HepG2 (cell line): ENCODE results near the gene EXOC3L4. TPM values are rescaled to one million over a fixed set of nuclear protein-coding genes. Genes with fewer than 3 reads are reported as not detected.

Source experiments
- ATAC-seq: fragments of 200-7000 bp; cut with Tn5 transposase; 3 replicates; pipeline ENCODE4 v1.9.1; 2020; ENCODE audit warnings: mild to moderate bottlenecking, moderate library complexity
- BruUV-seq: library from RNA; stranded (reverse); fragments of 400-500 nt; replicated peaks from 2 replicates; lab custom pipeline; 2021; lab: Mats Ljungman, UMichigan
- CTCF ChIA-PET: fragments of 300-600 bp; formaldehyde crosslinking; extraction: SDS; loops from one replicate; lab custom pipeline; 2021; ENCODE audit warnings: low total read pairs, inconsistent platforms, low intra/inter-chr PET ratio; lab: Yijun Ruan, JAX
- POLR2A ChIA-PET: fragments of 350-600 bp; sonication (Branson Sonifier 250); formaldehyde crosslinking; loops from one replicate; lab custom pipeline; 2020; ENCODE audit warnings: antibody characterized with exemption, inconsistent platforms; lab: Yijun Ruan, JAX
- DNase-seq: peaks from one replicate; pipeline ENCODE4 v3.0.0-alpha.2; 2015; ENCODE audit warnings: low spot score
- FAIRE-seq: peaks from 3 replicates; lab custom pipeline; 2011; peaks lifted over from hg19 to GRCh38; lab: Jason Lieb, UNC
- H2AFZ ChIP-seq: one replicate; pipeline ENCODE4 v1.6.1; 2011; ENCODE audit warnings: low read length, inconsistent platforms
- H3K27ac ChIP-seq: fragments of 300-600 bp; 3 replicates; pipeline ENCODE4 v1.8.0; 2011; ENCODE audit warnings: mixed run types, mild to moderate bottlenecking, mixed read lengths, low read length, inconsistent platforms; ENCODE audit not compliant: insufficient read depth; ENCODE audit errors: extremely low read length
- H3K27me3 ChIP-seq, 2 experiments: fragments of 200-600 bp in 1 of 2; 2 replicates in 1 of 2; 3 replicates in 1 of 2; pipeline versions ENCODE4 v1.6.0 to v1.8.0; 2011; ENCODE audit warnings: low read length in 2 of 2, mild to moderate bottlenecking in 2 of 2, moderate library complexity in 2 of 2, inconsistent platforms in 1 of 2; ENCODE audit not compliant: insufficient read depth in 2 of 2, control insufficient read depth in 1 of 2
- H3K36me3 ChIP-seq, 2 experiments: fragments of 200-600 bp in 1 of 2; replicated peaks in 1 of 2; 2 replicates in 1 of 2; 3 replicates in 1 of 2; pipeline versions ENCODE4 v1.5.1 to v1.8.0; 2011; ENCODE audit warnings: low read length in 2 of 2, inconsistent platforms in 1 of 2; ENCODE audit not compliant: insufficient read depth in 2 of 2, control insufficient read depth in 1 of 2
- H3K4me1 ChIP-seq: 2 replicates; pipeline ENCODE4 v1.5.1; 2012; ENCODE audit warnings: low read length, inconsistent platforms; ENCODE audit not compliant: insufficient read depth
- H3K4me2 ChIP-seq: 2 replicates; pipeline ENCODE4 v1.6.0; 2011; ENCODE audit warnings: low read depth, low read length, inconsistent platforms
- H3K4me3 ChIP-seq, 3 experiments: fragments of 200-600 bp in 1 of 3; sonication (generic), shearing (Covaris generic) in 1 of 3; replicated peaks in 1 of 3; 2 replicates each; pipeline ENCODE4 v1.5.1; 2011 to 2016; ENCODE audit warnings: low read length in 3 of 3, inconsistent platforms in 2 of 3, low read depth in 2 of 3, mild to moderate bottlenecking in 2 of 3, control low read depth in 1 of 3, mixed read lengths in 1 of 3; ENCODE audit not compliant: insufficient read depth in 1 of 3
- H3K79me2 ChIP-seq: one replicate; pipeline ENCODE4 v1.6.1; 2011; ENCODE audit warnings: low read length, inconsistent platforms; ENCODE audit not compliant: insufficient read depth
- H3K9ac ChIP-seq: 2 replicates; pipeline ENCODE4 v1.6.0; 2011; ENCODE audit warnings: mild to moderate bottlenecking, low read depth, low read length, inconsistent platforms; ENCODE audit not compliant: insufficient read depth
- H3K9me3 ChIP-seq: 2 replicates; pipeline ENCODE4 v1.5.1; 2012; ENCODE audit warnings: mild to moderate bottlenecking, low read length
- H4K20me1 ChIP-seq: 2 replicates; pipeline ENCODE4 v1.6.0; 2011; ENCODE audit warnings: inconsistent platforms, mild to moderate bottlenecking, low read length, moderate library complexity; ENCODE audit not compliant: insufficient read depth
- CBX2 ChIP-seq, 2 experiments: fragments of 200-600 bp in 1 of 2; sonication (generic); formaldehyde crosslinking in 1 of 2; IDR thresholded peaks; 2 replicates each; pipeline versions ENCODE4 v1.7.0 to v1.8.1; 2018 to 2022; ENCODE audit warnings: low read depth in 2 of 2, low read length in 1 of 2, mild to moderate bottlenecking in 1 of 2, missing genetic modification reagents in 1 of 2
- HNRNPLL ChIP-seq: fragments of 200-400 bp; formaldehyde crosslinking; IDR thresholded peaks from 2 replicates; pipeline ENCODE4 v1.6.1; 2017; ENCODE audit warnings: mild to moderate bottlenecking, low read depth, low read length; ENCODE audit not compliant: poor library complexity, severe bottlenecking
- IKZF4 ChIP-seq: sonication (generic); formaldehyde crosslinking; IDR thresholded peaks from 2 replicates; pipeline ENCODE4 v1.5.1; 2020; ENCODE audit warnings: borderline replicate concordance, mild to moderate bottlenecking, low read depth, missing genetic modification reagents; ENCODE audit errors: not compliant biosample characterization
- NR2F1 ChIP-seq, 2 experiments: fragments of 450-650 bp in 1 of 2; formaldehyde crosslinking in 1 of 2; IDR thresholded peaks; 2 replicates each; pipeline versions ENCODE4 v1.5.0 to v1.6.1; 2016 to 2020; ENCODE audit warnings: mild to moderate bottlenecking in 1 of 2, missing compliant biosample characterization in 1 of 2, missing genetic modification reagents in 1 of 2, moderate library complexity in 1 of 2
- SAP130 ChIP-seq: IDR thresholded peaks from 2 replicates; pipeline ENCODE4 v1.6.1; 2016; ENCODE audit warnings: low read depth
- TBX3 ChIP-seq: fragments of 450-650 bp; IDR thresholded peaks from 2 replicates; pipeline ENCODE4 v1.6.1; 2017; ENCODE audit warnings: antibody characterized with exemption, mild to moderate bottlenecking, inconsistent platforms, borderline replicate concordance
- ZFY ChIP-seq: sonication (generic); formaldehyde crosslinking; IDR thresholded peaks from 2 replicates; pipeline ENCODE4 v1.4.0; 2020; ENCODE audit warnings: missing genetic modification reagents
- ZNF605 ChIP-seq: sonication (generic); formaldehyde crosslinking; IDR thresholded peaks from 2 replicates; pipeline ENCODE4 v1.8.0; 2022; ENCODE audit warnings: mild to moderate bottlenecking, missing genetic modification reagents
- ZNF629 ChIP-seq: sonication (generic); formaldehyde crosslinking; conservative IDR thresholded peaks from 2 replicates; pipeline ENCODE4 v1.5.0; 2020; ENCODE audit warnings: missing genetic modification reagents
- ZNF678 ChIP-seq: sonication (generic); formaldehyde crosslinking; IDR thresholded peaks from 2 replicates; pipeline ENCODE4 v1.4.0; 2020; ENCODE audit warnings: mild to moderate bottlenecking, missing genetic modification reagents
- ZNF768 ChIP-seq: sonication (generic); formaldehyde crosslinking; IDR thresholded peaks from 2 replicates; pipeline ENCODE4 v1.4.0; 2020; ENCODE audit warnings: missing genetic modification reagents
- ZNF792 ChIP-seq: IDR thresholded peaks from 2 replicates; pipeline ENCODE4 v1.6.1; 2016
- ZNF878 ChIP-seq: sonication (generic); formaldehyde crosslinking; IDR thresholded peaks from 2 replicates; pipeline ENCODE4 v1.8.1; 2023; ENCODE audit warnings: mild to moderate bottlenecking, missing genetic modification reagents, moderate library complexity
- WGBS: methylation state at CpG from one replicate; pipeline ENCODE4 v1.1.6; 2017; ENCODE audit warnings: low lambda C conversion rate; 5-methylcytosine and 5-hydroxymethylcytosine counted together
- in situ Hi-C: cut with HindIII; loops from 2 replicates; pipeline ENCODE4 v1.10.0; 2017; ENCODE audit warnings: low pct_unique_long_range_greater_than_20kb; ENCODE audit not compliant: extremely low pct_ligation_motif_present
- intact Hi-C: fragments of 100-400 bp; cut with micrococcal nuclease; formaldehyde crosslinking; loops from one replicate; pipeline ENCODE4 v1.10.0; 2022; ENCODE audit not compliant: unreplicated experiment
- polyA plus RNA-seq, 8 experiments: library from polyadenylated mRNA; depleted of rRNA in 3 of 8; stranded (reverse) in 7 of 8; unstranded in 1 of 8; fragments of >200 nt; fragmentation: Illumina TruSeq in 4 of 8; extraction: Trizol in 4 of 8; gene quantifications; 2 replicates each; pipeline versions ENCODE4 v1.2.1 to v1.2.3, GENCODE V29; 2011 to 2016; ENCODE audit warnings: low read depth in 4 of 8, missing spikeins in 1 of 8, mixed read lengths in 1 of 8; ENCODE audit not compliant: insufficient read depth in 1 of 8
- total RNA-seq, 5 experiments: library from RNA; depleted of rRNA; stranded (reverse); fragments of >200 nt; fragmentation: Illumina TruSeq; extraction: Trizol; gene quantifications; 2 replicates each; pipeline ENCODE4 v1.2.3, GENCODE V29; 2016; ENCODE audit warnings: low read depth in 1 of 5
- TF ChIP-seq, protein P1 (sequence below): IDR thresholded peaks from 2 replicates; pipeline ENCODE4 v1.6.1; 2016
- TF ChIP-seq, protein P2 (sequence below): sonication (generic); formaldehyde crosslinking; IDR thresholded peaks from 2 replicates; pipeline ENCODE4 v1.9.0; 2022; ENCODE audit warnings: missing genetic modification reagents, mild to moderate bottlenecking, borderline replicate concordance
- TF ChIP-seq, protein P3 (sequence below): sonication (generic); formaldehyde crosslinking; IDR thresholded peaks from 2 replicates; pipeline ENCODE4 v1.9.0; 2021; ENCODE audit warnings: missing genetic modification reagents, mild to moderate bottlenecking, borderline replicate concordance

Gene EXOC3L4
- total and polyA plus RNA-seq, 2 of the 13 experiments (the other 11 are each of a cell fraction or from before 2014, with no cell fraction given) = 11.8 to 27.0 TPM

DNA sequence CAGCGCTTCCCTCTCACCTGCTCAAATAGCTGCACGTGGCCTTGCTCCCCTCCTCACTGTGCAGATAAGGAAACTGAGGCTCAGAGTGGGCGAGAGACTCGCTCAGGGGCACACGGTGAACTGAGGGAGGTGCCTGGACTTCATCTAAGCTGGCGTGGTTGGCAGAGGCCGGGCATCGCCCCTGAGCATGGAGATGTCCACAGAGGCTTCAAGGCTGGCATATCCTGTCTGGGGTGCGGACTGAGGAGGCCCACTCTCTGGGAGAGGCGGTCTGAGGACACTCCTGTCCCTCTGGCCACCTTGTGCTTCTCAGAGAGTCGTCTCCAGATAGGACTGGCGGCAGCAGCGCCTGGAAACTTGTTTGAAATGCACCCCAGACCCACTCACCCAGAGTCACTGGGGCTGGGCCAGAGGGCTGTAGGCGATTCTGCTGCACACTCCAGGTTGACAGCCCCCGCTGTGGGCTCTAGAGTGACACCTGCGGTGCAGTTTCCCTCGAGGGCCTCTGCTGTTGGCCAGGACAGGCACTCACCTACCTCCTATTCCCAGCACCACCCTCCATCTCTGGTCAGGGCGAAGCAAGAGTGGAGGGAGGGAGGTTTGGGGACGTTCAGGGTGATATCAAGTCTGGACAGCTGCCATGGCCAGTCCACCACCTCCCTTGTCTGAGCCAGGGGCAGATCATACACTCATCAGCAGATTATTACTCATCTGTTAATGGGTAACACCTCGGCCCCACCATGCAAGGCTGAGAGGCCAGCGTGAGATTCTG, 21.7 kb upstream of the EXOC3L4 start (continued):
- TF ChIP-seq ZNF792 (CRISPR knock-in tag) = peak; percentile 48; the same call in 1 of the 2 replicates

DNA sequence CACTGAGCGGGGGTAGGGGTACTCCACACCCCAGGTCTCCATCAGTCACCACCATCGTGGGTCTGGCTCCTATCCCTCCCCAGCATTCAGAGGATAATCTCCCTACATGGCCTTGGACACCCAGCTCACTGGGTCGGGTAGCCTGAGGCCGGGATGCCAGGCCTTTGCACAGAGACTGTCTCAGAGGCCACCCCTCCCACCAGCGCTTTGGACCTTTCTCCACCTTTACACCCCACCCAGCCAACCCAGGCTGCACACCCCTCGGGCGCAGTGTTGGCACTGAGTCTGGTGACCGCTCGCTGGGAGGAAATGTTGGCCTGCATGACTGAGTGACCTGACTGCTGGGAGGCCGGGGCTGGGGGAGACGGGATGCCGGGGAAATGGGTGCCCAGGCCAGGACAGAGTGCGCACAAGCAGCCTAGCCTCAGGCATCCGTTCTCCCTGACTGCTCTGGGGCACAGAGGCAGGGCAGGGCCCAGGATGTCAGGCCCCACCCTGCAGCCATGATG, 21.1 kb upstream of the EXOC3L4 start:
- H3K9me3 ChIP-seq = no peaks in the 10 kb centered on the region
- FAIRE-seq (no peak), DNase-seq (no peak), ATAC-seq (peak; percentile 4)
- in situ Hi-C loops (no loop called here), intact Hi-C loops (no loop called here)
- H3K4me3 ChIP-seq = peak overlapping the region; percentile 5 to 76 (median 62); a peak in 4 of 6 replicates
- peak overlapping the region; percentile 76 for H3K4me2 ChIP-seq
- H3K9ac ChIP-seq = no peak overlapping the region
- no peaks in the 10 kb centered on the region for H4K20me1 ChIP-seq
- BruUV-seq = no TSS peak
- no peak overlapping the region for H2AFZ ChIP-seq
- no peaks in the 10 kb centered on the region for H3K79me2 ChIP-seq
- CTCF ChIA-PET = interaction anchor here (0.9 kb wide), 1 partner anchor 41 kb away, joined by 3 read pairs; no protein-coding TSS in a partner anchor
- H3K4me1 ChIP-seq = peaks cover 78% of the 10 kb centered on the region
- H3K27ac ChIP-seq = no peak overlapping the region
- WGBS = no CpG with 5 or more reads among the region's 14 CpGs
- POLR2A ChIA-PET = interaction anchor here (1.8 to 3.1 kb wide), 4 partner anchors 21 to 260 kb away, joined by 9 to 26 read pairs (median 18); partner anchors contain the start of genes EIF5 and EXOC3L4
- H3K27me3 ChIP-seq = peaks cover 5 to 40% of the 10 kb centered on the region in 2 experiments; a peak in 4 of 5 replicates
- H3K36me3 ChIP-seq = no peaks in the 10 kb centered on the region
- TF ChIP-seq ZNF878 (CRISPR knock-in tag) (no peak), HNRNPLL (peak; percentile 8), ZNF629 (CRISPR knock-in tag) (0 out of 2 replicates have a peak, but pooled peaks have one; percentile 32), SAP130 (CRISPR knock-in tag) (0 out of 2 replicates have a peak, but pooled peaks have one; percentile 4), IKZF4 (CRISPR knock-in tag) (no peak), ZNF678 (no peak), NR2F1 (CRISPR knock-in tag; IDR thresholded peaks at IDR 0.05) (no peak), TBX3 (0 out of 2 replicates have a peak, but pooled peaks have one; percentile 20), CBX2 (IDR thresholded peaks at IDR 0.05; ENCODE audit: low read depth, low read length) (no peak), CBX2 (CRISPR knock-in tag; IDR thresholded peaks at IDR 0.05; ENCODE audit: low read depth) (no peak), ZFY (peak; percentile 30; the same call in 1 of the 2 replicates), ZNF605 (CRISPR knock-in tag) (0 out of 2 replicates have a peak, but pooled peaks have one; percentile 25), ZNF768 (peak; percentile 54; the same call in 1 of the 2 replicates)
- TF ChIP-seq, protein P1, sequence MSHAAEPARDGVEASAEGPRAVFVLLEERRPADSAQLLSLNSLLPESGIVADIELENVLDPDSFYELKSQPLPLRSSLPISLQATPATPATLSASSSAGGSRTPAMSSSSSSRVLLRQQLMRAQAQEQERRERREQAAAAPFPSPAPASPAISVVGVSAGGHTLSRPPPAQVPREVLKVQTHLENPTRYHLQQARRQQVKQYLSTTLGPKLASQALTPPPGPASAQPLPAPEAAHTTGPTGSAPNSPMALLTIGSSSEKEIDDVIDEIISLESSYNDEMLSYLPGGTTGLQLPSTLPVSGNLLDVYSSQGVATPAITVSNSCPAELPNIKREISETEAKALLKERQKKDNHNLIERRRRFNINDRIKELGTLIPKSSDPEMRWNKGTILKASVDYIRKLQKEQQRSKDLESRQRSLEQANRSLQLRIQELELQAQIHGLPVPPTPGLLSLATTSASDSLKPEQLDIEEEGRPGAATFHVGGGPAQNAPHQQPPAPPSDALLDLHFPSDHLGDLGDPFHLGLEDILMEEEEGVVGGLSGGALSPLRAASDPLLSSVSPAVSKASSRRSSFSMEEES (CRISPR knock-in tag) = no peak
- TF ChIP-seq, protein P2, sequence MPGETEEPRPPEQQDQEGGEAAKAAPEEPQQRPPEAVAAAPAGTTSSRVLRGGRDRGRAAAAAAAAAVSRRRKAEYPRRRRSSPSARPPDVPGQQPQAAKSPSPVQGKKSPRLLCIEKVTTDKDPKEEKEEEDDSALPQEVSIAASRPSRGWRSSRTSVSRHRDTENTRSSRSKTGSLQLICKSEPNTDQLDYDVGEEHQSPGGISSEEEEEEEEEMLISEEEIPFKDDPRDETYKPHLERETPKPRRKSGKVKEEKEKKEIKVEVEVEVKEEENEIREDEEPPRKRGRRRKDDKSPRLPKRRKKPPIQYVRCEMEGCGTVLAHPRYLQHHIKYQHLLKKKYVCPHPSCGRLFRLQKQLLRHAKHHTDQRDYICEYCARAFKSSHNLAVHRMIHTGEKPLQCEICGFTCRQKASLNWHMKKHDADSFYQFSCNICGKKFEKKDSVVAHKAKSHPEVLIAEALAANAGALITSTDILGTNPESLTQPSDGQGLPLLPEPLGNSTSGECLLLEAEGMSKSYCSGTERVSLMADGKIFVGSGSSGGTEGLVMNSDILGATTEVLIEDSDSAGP (CRISPR knock-in tag) = 0 out of 2 replicates have a peak, but pooled peaks have one; percentile 38
- TF ChIP-seq, protein P3, sequence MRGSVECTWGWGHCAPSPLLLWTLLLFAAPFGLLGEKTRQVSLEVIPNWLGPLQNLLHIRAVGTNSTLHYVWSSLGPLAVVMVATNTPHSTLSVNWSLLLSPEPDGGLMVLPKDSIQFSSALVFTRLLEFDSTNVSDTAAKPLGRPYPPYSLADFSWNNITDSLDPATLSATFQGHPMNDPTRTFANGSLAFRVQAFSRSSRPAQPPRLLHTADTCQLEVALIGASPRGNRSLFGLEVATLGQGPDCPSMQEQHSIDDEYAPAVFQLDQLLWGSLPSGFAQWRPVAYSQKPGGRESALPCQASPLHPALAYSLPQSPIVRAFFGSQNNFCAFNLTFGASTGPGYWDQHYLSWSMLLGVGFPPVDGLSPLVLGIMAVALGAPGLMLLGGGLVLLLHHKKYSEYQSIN (CRISPR knock-in tag) = no peak
